ENCODE measurements around the gene BLOC1S2.

GRCh38 chr10:100223879-100224278 is 62.6 kb downstream of the BLOC1S2 start:
- TF ChIP-seq, protein P1, sequence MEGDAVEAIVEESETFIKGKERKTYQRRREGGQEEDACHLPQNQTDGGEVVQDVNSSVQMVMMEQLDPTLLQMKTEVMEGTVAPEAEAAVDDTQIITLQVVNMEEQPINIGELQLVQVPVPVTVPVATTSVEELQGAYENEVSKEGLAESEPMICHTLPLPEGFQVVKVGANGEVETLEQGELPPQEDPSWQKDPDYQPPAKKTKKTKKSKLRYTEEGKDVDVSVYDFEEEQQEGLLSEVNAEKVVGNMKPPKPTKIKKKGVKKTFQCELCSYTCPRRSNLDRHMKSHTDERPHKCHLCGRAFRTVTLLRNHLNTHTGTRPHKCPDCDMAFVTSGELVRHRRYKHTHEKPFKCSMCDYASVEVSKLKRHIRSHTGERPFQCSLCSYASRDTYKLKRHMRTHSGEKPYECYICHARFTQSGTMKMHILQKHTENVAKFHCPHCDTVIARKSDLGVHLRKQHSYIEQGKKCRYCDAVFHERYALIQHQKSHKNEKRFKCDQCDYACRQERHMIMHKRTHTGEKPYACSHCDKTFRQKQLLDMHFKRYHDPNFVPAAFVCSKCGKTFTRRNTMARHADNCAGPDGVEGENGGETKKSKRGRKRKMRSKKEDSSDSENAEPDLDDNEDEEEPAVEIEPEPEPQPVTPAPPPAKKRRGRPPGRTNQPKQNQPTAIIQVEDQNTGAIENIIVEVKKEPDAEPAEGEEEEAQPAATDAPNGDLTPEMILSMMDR (IDR thresholded peaks at IDR 0.05): no peak
- TF ChIP-seq POLR2A (IDR thresholded peaks at IDR 0.05): no peak
